T47D (cell line): Measurements from ENCODE around the gene ARFIP1.

Experiments
- DNase-seq, 2 experiments: peaks; one replicate each; pipeline versions ENCODE4 v3.0.0 to v3.0.0-alpha.2; 2011 to 2012; ENCODE audit warnings: low read depth in 1 of 2, low spot score in 1 of 2
- JUND ChIP-seq: IDR thresholded peaks from 2 replicates; pipeline ENCODE4 v1.6.1; 2012; ENCODE audit warnings: low read depth
- in situ Hi-C: cut with HindIII; loops from 2 replicates; pipeline ENCODE4 v1.10.0; 2016; ENCODE audit warnings: low sequenced_read_pairs, low pct_unique_long_range_greater_than_20kb

The ARFIP1 gene

DNA sequence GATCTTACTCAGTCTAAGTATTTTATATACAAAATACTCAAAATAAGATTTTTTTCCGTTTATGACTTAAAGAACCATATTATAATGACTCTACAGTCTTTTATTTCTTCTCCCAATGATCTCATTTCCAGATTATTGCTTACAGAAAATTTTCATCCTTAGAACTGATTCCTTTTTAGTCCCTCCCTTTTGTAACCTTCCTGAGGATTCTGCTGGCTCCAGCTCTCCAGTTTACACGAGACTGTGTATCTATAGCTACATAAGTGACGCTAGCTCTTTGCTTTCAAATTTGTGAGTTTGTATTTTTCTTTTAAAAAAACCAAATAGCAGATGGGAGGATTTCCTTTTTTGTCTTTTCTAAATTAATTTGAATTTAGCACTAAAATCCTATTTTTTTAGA, 180.3 kb downstream of the ARFIP1 start:
- no peak for DNase-seq
- in situ Hi-C loops, result no loop called here
- no peak for TF ChIP-seq JUND

DNA sequence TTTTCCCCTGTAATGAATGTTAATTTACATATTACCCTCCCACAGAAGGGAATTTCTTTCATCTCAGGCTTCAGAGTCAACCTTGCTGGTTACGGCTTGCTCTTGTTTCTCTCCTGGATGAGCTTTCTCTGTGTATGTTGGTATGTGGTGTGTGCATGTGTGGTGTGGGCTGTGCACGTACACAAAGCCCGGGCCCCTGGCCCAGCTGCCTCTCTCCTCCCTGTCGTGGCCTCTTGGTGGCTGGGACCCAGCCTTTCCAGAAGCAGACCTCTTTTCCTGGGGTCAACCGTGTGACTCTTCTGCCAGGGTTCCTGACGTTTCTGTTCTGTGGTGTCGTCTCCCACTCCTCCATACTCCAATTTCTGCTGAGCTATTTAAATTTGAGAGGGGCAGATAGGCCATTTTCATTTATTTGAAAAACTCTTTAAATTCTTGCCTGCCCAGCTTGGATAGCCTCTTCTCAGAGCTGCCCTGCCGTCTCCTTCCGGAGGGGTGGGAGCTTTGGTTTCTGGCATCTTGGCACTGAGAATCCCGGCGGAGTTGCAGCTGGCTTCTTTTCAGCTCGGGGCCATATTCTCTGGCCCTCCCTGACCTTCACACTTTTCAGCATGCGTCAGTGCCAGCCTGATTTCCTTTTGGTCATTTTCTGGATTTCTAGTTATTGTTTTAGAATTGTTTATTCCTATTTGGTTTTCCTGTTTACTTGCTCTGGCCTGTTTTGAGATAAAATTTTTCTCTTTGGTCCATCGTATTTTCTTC, 181.4 kb downstream of the ARFIP1 start:
- in situ Hi-C loops, result no loop called here
- no peak for DNase-seq
- no peak for TF ChIP-seq JUND

DNA sequence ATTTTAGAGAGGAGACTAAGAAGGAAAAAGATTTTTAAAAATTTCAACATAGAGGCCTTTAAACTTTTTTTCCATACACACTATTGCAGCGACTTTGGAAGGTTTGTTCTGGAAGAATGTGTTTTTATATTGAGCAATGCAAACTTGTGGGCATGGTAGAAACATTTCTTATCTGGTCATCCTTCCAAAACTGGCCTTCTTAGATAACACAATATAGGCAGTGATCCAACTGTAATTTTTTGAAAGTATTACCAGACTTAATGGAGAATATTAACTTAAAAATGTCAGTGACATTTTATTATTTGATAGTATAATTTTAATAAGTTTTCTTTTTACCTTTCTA, 182.0 kb downstream of the ARFIP1 start:
- in situ Hi-C loops, result no loop called here
- no peak for TF ChIP-seq JUND
- no peak for DNase-seq
